LNCaP clone FGC (cell line): ENCODE data around the gene IGFBP2.
A peak's percentile ranks its signal among the peaks of the same experiment; 100 is the strongest.

Source experiments
- DNase-seq: peaks from one replicate; pipeline ENCODE4 v3.0.0-alpha.2; 2011; ENCODE audit warnings: low read depth
- H3K4me3 ChIP-seq: 2 replicates; pipeline ENCODE4 v1.5.1; 2011; ENCODE audit warnings: mild to moderate bottlenecking, low read depth, low read length, control low read depth
- TF ChIP-seq, protein P1 (sequence below): IDR thresholded peaks from 2 replicates; pipeline ENCODE4 v1.5.1; 2012; ENCODE audit warnings: mild to moderate bottlenecking; ENCODE audit not compliant: control insufficient read depth, insufficient read depth; ENCODE audit errors: extremely low read depth

Gene IGFBP2

DNA sequence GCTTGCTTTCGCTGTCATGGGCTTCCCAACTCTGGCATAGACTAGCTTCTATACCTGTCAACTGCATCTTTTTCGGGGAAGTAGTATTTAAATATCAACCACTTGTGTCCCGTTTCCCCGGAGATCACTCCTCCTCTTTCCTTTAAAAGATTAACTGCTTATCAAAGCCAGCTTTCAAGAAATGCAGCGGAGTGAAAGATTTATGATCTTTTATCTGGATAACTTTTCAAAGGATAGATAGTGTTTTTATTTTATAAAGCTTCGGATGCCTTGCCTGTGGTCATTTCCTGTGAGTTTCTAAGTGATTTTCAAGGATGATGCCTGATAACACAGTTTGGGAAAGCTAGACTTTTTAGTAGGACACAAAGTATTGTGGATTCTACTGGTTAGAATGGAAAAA is 65.1 kb downstream of the IGFBP2 start:
- H3K4me3 ChIP-seq = no peak overlapping the region
- no peak for DNase-seq
- TF ChIP-seq, protein P1, sequence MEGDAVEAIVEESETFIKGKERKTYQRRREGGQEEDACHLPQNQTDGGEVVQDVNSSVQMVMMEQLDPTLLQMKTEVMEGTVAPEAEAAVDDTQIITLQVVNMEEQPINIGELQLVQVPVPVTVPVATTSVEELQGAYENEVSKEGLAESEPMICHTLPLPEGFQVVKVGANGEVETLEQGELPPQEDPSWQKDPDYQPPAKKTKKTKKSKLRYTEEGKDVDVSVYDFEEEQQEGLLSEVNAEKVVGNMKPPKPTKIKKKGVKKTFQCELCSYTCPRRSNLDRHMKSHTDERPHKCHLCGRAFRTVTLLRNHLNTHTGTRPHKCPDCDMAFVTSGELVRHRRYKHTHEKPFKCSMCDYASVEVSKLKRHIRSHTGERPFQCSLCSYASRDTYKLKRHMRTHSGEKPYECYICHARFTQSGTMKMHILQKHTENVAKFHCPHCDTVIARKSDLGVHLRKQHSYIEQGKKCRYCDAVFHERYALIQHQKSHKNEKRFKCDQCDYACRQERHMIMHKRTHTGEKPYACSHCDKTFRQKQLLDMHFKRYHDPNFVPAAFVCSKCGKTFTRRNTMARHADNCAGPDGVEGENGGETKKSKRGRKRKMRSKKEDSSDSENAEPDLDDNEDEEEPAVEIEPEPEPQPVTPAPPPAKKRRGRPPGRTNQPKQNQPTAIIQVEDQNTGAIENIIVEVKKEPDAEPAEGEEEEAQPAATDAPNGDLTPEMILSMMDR = no peak

DNA sequence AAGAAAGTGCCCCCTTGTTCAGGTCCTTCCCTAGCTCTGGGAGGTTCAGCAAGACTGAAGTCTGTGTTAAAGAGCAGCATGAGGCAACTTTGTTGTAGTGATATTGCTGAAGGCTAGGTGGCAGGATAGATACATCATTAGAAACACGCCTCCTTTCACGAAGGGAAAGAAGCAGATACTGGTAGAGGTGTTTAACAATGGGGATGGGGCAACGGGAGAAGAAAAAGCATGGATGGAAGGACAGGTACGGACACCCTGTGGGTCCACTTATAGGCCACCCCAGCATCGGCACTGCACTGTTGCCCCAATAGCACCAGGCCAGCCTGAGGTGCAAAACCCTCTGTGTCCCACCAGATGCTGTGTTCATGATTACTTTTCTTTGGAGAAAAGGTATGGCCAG is 65.7 kb downstream of the IGFBP2 start:
- TF ChIP-seq, protein P1 = peak; percentile 83

DNA sequence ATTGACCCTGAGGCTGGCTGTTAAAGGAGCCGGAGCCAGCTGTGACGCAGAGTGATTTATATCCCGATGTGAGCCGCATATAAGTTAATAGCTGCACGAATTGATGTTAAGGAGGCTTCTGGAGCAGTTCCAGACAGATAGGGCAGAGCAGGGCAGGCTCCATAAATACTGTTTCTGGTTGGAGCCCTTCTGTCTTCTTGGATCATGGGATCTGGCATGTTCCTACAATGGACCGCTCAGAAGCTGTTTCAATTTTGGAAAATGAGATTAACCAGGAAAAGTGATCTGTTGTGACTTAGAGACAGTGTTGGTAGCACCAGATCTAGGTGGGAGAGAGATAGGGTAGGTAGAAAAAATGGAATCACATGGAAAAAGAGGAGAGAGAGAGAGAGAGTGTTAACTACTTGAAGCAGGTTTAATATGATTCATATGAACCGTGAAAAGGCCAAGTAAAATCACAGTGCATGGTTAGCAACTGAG is 66.9 kb downstream of the IGFBP2 start:
- H3K4me3 ChIP-seq = no peak overlapping the region
- no peak for DNase-seq
- TF ChIP-seq, protein P1 = no peak

More for the DNA sequence above, 65.7 kb downstream of the IGFBP2 start:
- no peak for DNase-seq
- no peak overlapping the region for H3K4me3 ChIP-seq

DNA sequence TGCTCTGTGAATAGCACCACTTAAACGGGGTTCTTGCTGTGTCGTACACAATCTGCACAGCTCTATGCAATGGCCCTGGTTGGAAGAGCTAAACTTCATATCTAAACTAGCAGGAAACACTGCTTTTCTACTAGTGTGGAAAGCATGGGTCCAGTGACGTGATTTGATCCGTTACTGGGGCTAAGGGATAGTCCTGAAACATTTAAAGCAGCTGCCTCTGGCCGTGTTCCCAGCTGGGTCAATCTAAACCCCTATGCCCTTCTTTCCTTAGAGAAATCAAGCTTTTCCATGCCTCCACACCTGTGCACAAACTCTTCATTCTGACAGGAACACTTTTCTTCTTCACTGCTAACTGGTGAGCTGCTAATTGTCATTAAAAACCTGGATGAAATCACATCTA is 67.6 kb downstream of the IGFBP2 start:
- DNase-seq = no peak
- TF ChIP-seq, protein P1 = no peak
- no peak overlapping the region for H3K4me3 ChIP-seq

DNA sequence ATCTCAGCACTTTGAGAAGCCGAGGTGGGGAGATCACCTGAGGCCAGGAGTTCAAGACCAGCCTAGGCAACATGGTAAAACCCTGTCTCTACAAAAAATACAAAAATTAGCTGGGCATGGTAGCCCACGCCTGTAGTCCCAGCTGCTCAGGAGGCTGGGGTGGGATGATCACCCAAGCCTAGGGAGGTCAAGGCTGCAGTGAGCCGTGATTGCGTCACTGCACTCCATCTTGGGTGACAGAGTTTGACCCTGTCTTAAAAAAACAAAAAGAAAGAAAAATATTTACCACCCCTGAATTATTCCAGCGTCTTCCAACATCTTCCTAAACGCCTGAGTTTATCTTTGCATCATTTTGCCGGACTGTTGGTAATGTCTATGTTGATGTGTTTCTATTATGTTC is 68.3 kb downstream of the IGFBP2 start:
- TF ChIP-seq, protein P1 = no peak
- no peak for DNase-seq
- H3K4me3 ChIP-seq = no peak overlapping the region

DNA sequence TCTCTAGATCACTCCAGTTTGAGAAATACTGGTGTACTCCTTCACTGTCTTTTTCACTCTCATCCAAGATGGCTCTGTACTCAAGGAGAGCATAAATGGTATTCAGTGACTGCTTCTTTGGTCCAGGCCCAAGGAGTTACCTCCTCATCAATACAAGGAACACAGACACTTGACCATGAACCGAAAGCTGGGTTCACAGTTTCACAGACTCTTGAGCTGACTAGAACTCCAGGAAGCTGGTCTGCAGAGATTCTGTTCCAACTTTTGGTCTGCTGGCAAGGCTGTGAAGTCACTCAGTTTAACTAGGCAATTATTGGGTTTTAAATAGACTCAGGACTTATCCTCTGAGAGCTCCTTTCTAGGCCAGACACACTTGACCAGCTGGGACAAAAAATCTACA is 69.5 kb downstream of the IGFBP2 start:
- TF ChIP-seq, protein P1 = no peak
- no peak for DNase-seq
- no peak overlapping the region for H3K4me3 ChIP-seq

DNA sequence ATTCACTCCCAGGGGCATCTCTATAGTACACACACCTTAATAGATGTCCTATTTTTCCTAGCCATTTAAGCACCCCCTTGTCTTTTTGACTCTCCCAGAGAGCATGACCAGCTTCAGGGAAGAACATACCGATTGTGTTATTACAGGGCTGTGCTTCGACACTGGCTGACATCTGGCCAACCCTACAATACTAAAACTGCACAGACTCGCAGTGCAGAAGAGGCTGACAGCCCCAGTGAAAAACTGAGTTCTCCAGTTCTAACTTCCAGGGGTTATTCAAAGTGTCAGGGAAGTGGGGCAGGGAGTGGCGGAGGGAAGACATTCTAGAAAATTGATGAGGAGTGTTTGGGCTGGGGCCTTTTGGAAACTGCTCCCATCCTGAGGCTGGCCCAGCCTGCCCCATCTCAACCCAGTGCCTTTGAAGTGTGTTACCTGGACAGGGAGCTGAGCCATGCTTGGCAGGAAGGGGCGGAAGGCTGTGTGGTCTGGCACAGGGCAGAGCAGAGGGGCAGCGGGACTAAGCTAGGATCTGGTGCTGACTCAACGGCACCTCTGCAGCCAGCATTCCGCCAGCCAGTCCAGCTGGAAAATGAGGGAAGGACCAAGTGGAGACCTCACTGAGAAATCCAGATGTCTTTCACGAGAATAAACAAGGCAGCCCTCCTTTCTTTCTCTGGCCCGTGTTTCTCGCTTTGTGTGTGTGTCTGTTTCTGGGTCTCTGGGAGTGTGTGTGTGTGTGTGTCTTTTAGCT is 77.5 kb downstream of the IGFBP2 start:
- TF ChIP-seq, protein P1 = no peak
- DNase-seq = no peak
- no peak overlapping the region for H3K4me3 ChIP-seq
